ENCODE results near the gene MYCBP2.

GRCh38 chr13:77337159-77337558 is 10.3 kb upstream of the MYCBP2 start:
- no peak for TF ChIP-seq EZH2phosphoT487 (IDR thresholded peaks at IDR 0.05; ENCODE audit: low read depth, severe bottlenecking, unreplicated experiment)
- TF ChIP-seq CTCF (IDR thresholded peaks at IDR 0.05; ENCODE audit: poor library complexity), result no peak

Data from hepatocyte (in vitro differentiated cells).